ENCODE results near the gene LGALS7B. TPM values are rescaled to one million over a fixed set of nuclear protein-coding genes. Genes with fewer than 3 reads are reported as not detected.

LGALS7B gene
- total RNA-seq, 1 donor from 2014 or later: not detected

DNA sequence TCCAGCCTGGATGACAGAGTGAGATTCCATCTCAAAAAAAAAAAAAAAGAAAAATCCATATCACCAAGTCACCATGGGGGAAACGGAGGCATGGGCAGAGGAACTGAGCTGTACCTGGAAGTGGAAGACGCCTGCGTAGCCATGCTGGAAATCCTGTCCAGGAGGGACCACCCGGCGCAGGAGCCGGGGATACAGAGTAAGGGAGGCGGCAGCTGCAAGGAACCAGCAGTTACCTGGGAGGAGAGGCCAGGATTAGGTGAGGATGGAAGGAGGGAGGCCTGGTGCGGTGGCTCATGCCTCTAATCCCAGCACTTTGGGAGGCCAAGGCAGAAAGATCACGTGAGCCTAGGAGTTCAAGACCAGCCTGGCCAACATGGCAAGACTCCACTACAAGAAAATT, 46.7 kb upstream of the LGALS7B start:
- H3K9me3 Mint-ChIP-seq (ENCODE audit: unreplicated experiment): peaks cover 4% of the 10 kb centered on the region
- TF ChIP-seq EZH2 (IDR thresholded peaks at IDR 0.05; ENCODE audit: insufficient read depth, low read length): no peak
- TF ChIP-seq, protein P1, sequence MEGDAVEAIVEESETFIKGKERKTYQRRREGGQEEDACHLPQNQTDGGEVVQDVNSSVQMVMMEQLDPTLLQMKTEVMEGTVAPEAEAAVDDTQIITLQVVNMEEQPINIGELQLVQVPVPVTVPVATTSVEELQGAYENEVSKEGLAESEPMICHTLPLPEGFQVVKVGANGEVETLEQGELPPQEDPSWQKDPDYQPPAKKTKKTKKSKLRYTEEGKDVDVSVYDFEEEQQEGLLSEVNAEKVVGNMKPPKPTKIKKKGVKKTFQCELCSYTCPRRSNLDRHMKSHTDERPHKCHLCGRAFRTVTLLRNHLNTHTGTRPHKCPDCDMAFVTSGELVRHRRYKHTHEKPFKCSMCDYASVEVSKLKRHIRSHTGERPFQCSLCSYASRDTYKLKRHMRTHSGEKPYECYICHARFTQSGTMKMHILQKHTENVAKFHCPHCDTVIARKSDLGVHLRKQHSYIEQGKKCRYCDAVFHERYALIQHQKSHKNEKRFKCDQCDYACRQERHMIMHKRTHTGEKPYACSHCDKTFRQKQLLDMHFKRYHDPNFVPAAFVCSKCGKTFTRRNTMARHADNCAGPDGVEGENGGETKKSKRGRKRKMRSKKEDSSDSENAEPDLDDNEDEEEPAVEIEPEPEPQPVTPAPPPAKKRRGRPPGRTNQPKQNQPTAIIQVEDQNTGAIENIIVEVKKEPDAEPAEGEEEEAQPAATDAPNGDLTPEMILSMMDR (IDR thresholded peaks at IDR 0.05; ENCODE audit: insufficient read depth, low read depth, low read length): no peak
- H3K27me3 Mint-ChIP-seq (ENCODE audit: low read depth, unreplicated experiment): peaks cover 5% of the 10 kb centered on the region
- Histone ChIP-seq H2AFZ (ENCODE audit: low read depth, low read length) (no peak overlapping the region), H3K27ac (ENCODE audit: low read depth, low read length) (no peak overlapping the region), H3K4me1 (ENCODE audit: insufficient read depth, low read length) (no peaks in the 10 kb centered on the region), H3K79me2 (ENCODE audit: insufficient read depth, low read length) (no peaks in the 10 kb centered on the region), H3K36me3 (ENCODE audit: insufficient read depth, low read length) (no peaks in the 10 kb centered on the region), H4K20me1 (ENCODE audit: insufficient read depth, low read length) (no peaks in the 10 kb centered on the region), H3K4me2 (ENCODE audit: low read length) (no peak overlapping the region), H3K4me3 (ENCODE audit: insufficient read depth, low read depth, low read length) (no peak overlapping the region), H3K9ac (ENCODE audit: low read length) (no peak overlapping the region), H3K27me3 (ENCODE audit: insufficient read depth, low read length) (no peaks in the 10 kb centered on the region), H3K9me3 (ENCODE audit: insufficient read depth, low read depth, low read length) (no peaks in the 10 kb centered on the region)
- no peaks in the 10 kb centered on the region for H3K36me3 Mint-ChIP-seq (ENCODE audit: low read depth, unreplicated experiment)
- DNase-seq (ENCODE audit: low read depth) (no peak), FAIRE-seq (no peak)
- H3K4me1 Mint-ChIP-seq (ENCODE audit: low read depth, unreplicated experiment): no peaks in the 10 kb centered on the region
- no peak overlapping the region for H3K27ac Mint-ChIP-seq (ENCODE audit: unreplicated experiment)
- no peak overlapping the region for H3K4me3 Mint-ChIP-seq (ENCODE audit: unreplicated experiment)

DNA sequence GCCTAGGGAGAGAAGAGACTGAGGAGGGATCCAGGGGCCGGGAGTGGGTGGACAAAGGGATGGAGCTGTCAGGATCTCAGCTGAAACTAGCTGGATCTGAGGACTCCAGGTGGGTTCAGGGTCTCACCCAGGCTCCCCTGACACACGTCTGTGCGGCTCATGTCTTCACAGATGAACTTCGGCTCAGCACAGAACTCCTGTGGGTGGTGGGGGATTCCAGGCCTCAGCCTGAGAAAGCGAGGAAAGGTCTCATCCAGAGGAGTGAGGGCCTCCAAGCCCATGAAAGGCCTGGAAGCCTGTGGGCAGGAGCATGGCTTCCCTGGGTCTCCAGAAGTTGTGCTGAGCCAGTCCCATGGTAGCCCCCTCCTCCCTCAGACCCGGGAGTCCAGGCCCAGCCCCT, 46.1 kb upstream of the LGALS7B start:
- Histone ChIP-seq H3K9me3 (ENCODE audit: insufficient read depth, low read depth, low read length) (no peaks in the 10 kb centered on the region), H3K4me3 (ENCODE audit: insufficient read depth, low read depth, low read length) (no peak overlapping the region), H4K20me1 (ENCODE audit: insufficient read depth, low read length) (no peaks in the 10 kb centered on the region), H3K79me2 (ENCODE audit: insufficient read depth, low read length) (no peaks in the 10 kb centered on the region), H2AFZ (ENCODE audit: low read depth, low read length) (no peak overlapping the region), H3K9ac (ENCODE audit: low read length) (no peak overlapping the region), H3K4me2 (ENCODE audit: low read length) (no peak overlapping the region), H3K27ac (ENCODE audit: low read depth, low read length) (no peak overlapping the region), H3K36me3 (ENCODE audit: insufficient read depth, low read length) (no peaks in the 10 kb centered on the region), H3K27me3 (ENCODE audit: insufficient read depth, low read length) (no peaks in the 10 kb centered on the region), H3K4me1 (ENCODE audit: insufficient read depth, low read length) (no peaks in the 10 kb centered on the region)
- H3K4me1 Mint-ChIP-seq (ENCODE audit: low read depth, unreplicated experiment): no peaks in the 10 kb centered on the region
- no peak overlapping the region for H3K27ac Mint-ChIP-seq (ENCODE audit: unreplicated experiment)
- H3K36me3 Mint-ChIP-seq (ENCODE audit: low read depth, unreplicated experiment): no peaks in the 10 kb centered on the region
- peaks cover 1% of the 10 kb centered on the region for H3K9me3 Mint-ChIP-seq (ENCODE audit: unreplicated experiment)
- TF ChIP-seq EZH2 (IDR thresholded peaks at IDR 0.05; ENCODE audit: insufficient read depth, low read length): no peak
- TF ChIP-seq, protein P1 (IDR thresholded peaks at IDR 0.05; ENCODE audit: insufficient read depth, low read depth, low read length): no peak
- FAIRE-seq (no peak), DNase-seq (ENCODE audit: low read depth) (no peak)
- peaks cover 2% of the 10 kb centered on the region for H3K27me3 Mint-ChIP-seq (ENCODE audit: low read depth, unreplicated experiment)
- H3K4me3 Mint-ChIP-seq (ENCODE audit: unreplicated experiment): no peak overlapping the region

DNA sequence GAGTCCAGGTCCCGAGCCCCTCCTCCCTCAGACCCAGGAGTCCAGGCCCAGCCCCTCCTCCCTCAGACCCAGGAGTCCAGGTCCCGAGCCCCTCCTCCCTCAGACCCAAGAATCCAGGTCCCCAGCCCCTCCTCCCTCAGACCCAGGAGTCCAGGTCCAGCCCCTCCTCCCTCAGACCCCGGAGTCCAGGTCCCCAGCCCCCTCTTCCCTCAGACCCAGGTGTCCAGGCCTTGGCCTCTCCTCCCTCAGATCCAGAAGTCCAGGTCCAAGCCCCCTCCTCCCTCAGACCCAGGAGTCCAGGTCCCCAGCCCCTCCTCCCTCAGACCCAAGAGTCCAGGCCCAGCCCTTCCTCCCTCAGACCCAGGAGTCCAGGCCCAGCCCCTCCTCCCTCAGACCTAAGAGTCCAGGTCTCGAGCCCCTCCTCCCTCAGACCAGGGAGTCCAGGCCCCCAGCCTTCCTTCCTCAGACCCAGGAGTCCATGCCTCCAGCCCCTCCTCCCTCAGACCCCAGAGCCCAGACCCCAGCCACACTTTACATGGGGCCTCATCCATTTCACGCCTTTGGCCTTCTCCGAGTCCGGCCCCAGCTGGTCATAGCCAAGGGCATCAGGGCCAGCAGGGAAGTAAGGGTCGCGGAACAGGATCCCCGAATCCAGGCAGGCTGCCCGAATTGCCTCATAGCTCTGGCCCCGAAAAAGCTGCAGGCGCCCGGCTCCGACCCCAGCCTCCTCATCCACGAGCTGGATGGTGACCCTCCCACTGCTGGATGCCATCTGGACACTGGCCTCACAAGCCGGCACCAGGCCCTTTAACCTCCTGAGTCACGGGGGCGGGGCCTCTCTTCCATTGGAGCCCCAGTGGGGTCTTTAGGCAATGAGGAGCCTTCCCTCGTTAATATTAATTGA, 45.4 kb upstream of the LGALS7B start:
- H3K36me3 Mint-ChIP-seq (ENCODE audit: low read depth, unreplicated experiment): no peaks in the 10 kb centered on the region
- no peak for DNase-seq (ENCODE audit: low read depth)
- no peaks in the 10 kb centered on the region for H4K20me1 ChIP-seq (ENCODE audit: insufficient read depth, low read length)
- no peaks in the 10 kb centered on the region for H3K9me3 ChIP-seq (ENCODE audit: insufficient read depth, low read depth, low read length)
- no peak overlapping the region for H3K4me3 ChIP-seq (ENCODE audit: insufficient read depth, low read depth, low read length)
- no peaks in the 10 kb centered on the region for H3K27me3 Mint-ChIP-seq (ENCODE audit: low read depth, unreplicated experiment)
- no peaks in the 10 kb centered on the region for H3K4me1 Mint-ChIP-seq (ENCODE audit: low read depth, unreplicated experiment)
- no peak for TF ChIP-seq EZH2 (IDR thresholded peaks at IDR 0.05; ENCODE audit: insufficient read depth, low read length)
- TF ChIP-seq, protein P1 (IDR thresholded peaks at IDR 0.05; ENCODE audit: insufficient read depth, low read depth, low read length): no peak
- no peaks in the 10 kb centered on the region for H3K79me2 ChIP-seq (ENCODE audit: insufficient read depth, low read length)
- no peak overlapping the region for H3K27ac ChIP-seq (ENCODE audit: low read depth, low read length)
- H3K36me3 ChIP-seq (ENCODE audit: insufficient read depth, low read length): no peaks in the 10 kb centered on the region
- no peak overlapping the region for H3K4me3 Mint-ChIP-seq (ENCODE audit: unreplicated experiment)
- H3K4me2 ChIP-seq (ENCODE audit: low read length): no peak overlapping the region
- no peak for FAIRE-seq
- H3K9ac ChIP-seq (ENCODE audit: low read length): no peak overlapping the region
- H3K4me1 ChIP-seq (ENCODE audit: insufficient read depth, low read length): no peaks in the 10 kb centered on the region
- no peaks in the 10 kb centered on the region for H3K9me3 Mint-ChIP-seq (ENCODE audit: unreplicated experiment)
- no peak overlapping the region for H2AFZ ChIP-seq (ENCODE audit: low read depth, low read length)
- no peak overlapping the region for H3K27ac Mint-ChIP-seq (ENCODE audit: unreplicated experiment)
- H3K27me3 ChIP-seq (ENCODE audit: insufficient read depth, low read length): no peaks in the 10 kb centered on the region
